HepG2 (cell line): ENCODE measurements around the gene SLC23A3. TPM values are rescaled to one million over a fixed set of nuclear protein-coding genes. Genes with fewer than 3 reads are reported as not detected.

ENCODE experiments used
- ARID5B ChIP-seq: IDR thresholded peaks from 2 replicates; pipeline ENCODE4 v1.4.0; 2020; ENCODE audit warnings: mild to moderate bottlenecking, missing genetic modification reagents
- HOXA9 ChIP-seq: sonication (generic); formaldehyde crosslinking; IDR thresholded peaks from 2 replicates; pipeline ENCODE4 v1.8.1; 2022; ENCODE audit warnings: missing genetic modification reagents, mild to moderate bottlenecking, moderate library complexity, borderline replicate concordance
- NAIF1 ChIP-seq: sonication (generic); formaldehyde crosslinking; IDR thresholded peaks from 2 replicates; pipeline ENCODE4 v1.5.0; 2020; ENCODE audit warnings: mild to moderate bottlenecking, missing genetic modification reagents, borderline replicate concordance
- SCMH1 ChIP-seq: sonication (generic); formaldehyde crosslinking; IDR thresholded peaks from 2 replicates; pipeline ENCODE4 v1.9.0; 2021; ENCODE audit warnings: missing genetic modification reagents, mild to moderate bottlenecking, borderline replicate concordance
- SNAI1 ChIP-seq: sonication (generic); formaldehyde crosslinking; IDR thresholded peaks from 2 replicates; pipeline ENCODE4 v1.5.0; 2020; ENCODE audit warnings: mild to moderate bottlenecking, missing genetic modification reagents, borderline replicate concordance
- TRIM24 ChIP-seq: sonication (generic); formaldehyde crosslinking; IDR thresholded peaks from 2 replicates; pipeline ENCODE4 v1.8.0; 2022; ENCODE audit warnings: mild to moderate bottlenecking, missing genetic modification reagents
- ZFAT ChIP-seq: sonication (generic); formaldehyde crosslinking; conservative IDR thresholded peaks from 2 replicates; pipeline ENCODE4 v1.8.1; 2023; ENCODE audit warnings: missing genetic modification reagents, inconsistent platforms
- ZNF800 ChIP-seq: sonication (generic); formaldehyde crosslinking; IDR thresholded peaks from 2 replicates; pipeline ENCODE4 v1.4.0; 2020; ENCODE audit warnings: missing genetic modification reagents
- ZNF883 ChIP-seq: sonication (generic); formaldehyde crosslinking; IDR thresholded peaks from 2 replicates; pipeline ENCODE4 v1.5.1; 2020; ENCODE audit warnings: mild to moderate bottlenecking, missing genetic modification reagents; ENCODE audit errors: not compliant biosample characterization
- polyA plus RNA-seq, 8 experiments: library from polyadenylated mRNA; depleted of rRNA in 3 of 8; stranded (reverse) in 7 of 8; unstranded in 1 of 8; fragments of >200 nt; fragmentation: Illumina TruSeq in 4 of 8; extraction: Trizol in 4 of 8; gene quantifications; 2 replicates each; pipeline versions ENCODE4 v1.2.1 to v1.2.3, GENCODE V29; 2011 to 2016; ENCODE audit warnings: low read depth in 4 of 8, missing spikeins in 1 of 8, mixed read lengths in 1 of 8; ENCODE audit not compliant: insufficient read depth in 1 of 8
- total RNA-seq, 5 experiments: library from RNA; depleted of rRNA; stranded (reverse); fragments of >200 nt; fragmentation: Illumina TruSeq; extraction: Trizol; gene quantifications; 2 replicates each; pipeline ENCODE4 v1.2.3, GENCODE V29; 2016; ENCODE audit warnings: low read depth in 1 of 5
- TF ChIP-seq, protein P1 (sequence below): sonication (generic); formaldehyde crosslinking; IDR thresholded peaks from 2 replicates; pipeline ENCODE4 v1.4.0; 2020; ENCODE audit warnings: mild to moderate bottlenecking, missing genetic modification reagents
- TF ChIP-seq, protein P2 (sequence below): sonication (generic); formaldehyde crosslinking; IDR thresholded peaks from 2 replicates; pipeline ENCODE4 v1.4.0; 2020; ENCODE audit warnings: mild to moderate bottlenecking, missing genetic modification reagents
- TF ChIP-seq, protein P3 (sequence below): sonication (generic); formaldehyde crosslinking; IDR thresholded peaks from 2 replicates; pipeline ENCODE4 v1.9.0; 2021; ENCODE audit warnings: missing genetic modification reagents, borderline replicate concordance
- TF ChIP-seq, protein P4 (sequence below): sonication (generic); formaldehyde crosslinking; IDR thresholded peaks from 2 replicates; pipeline ENCODE4 v1.5.0; 2020; ENCODE audit warnings: missing genetic modification reagents, mild to moderate bottlenecking, borderline replicate concordance

The SLC23A3 gene
- total and polyA plus RNA-seq, 2 of the 13 experiments (the other 11 are each of a cell fraction or from before 2014, with no cell fraction given), result 0.38 to 0.78 TPM

DNA sequence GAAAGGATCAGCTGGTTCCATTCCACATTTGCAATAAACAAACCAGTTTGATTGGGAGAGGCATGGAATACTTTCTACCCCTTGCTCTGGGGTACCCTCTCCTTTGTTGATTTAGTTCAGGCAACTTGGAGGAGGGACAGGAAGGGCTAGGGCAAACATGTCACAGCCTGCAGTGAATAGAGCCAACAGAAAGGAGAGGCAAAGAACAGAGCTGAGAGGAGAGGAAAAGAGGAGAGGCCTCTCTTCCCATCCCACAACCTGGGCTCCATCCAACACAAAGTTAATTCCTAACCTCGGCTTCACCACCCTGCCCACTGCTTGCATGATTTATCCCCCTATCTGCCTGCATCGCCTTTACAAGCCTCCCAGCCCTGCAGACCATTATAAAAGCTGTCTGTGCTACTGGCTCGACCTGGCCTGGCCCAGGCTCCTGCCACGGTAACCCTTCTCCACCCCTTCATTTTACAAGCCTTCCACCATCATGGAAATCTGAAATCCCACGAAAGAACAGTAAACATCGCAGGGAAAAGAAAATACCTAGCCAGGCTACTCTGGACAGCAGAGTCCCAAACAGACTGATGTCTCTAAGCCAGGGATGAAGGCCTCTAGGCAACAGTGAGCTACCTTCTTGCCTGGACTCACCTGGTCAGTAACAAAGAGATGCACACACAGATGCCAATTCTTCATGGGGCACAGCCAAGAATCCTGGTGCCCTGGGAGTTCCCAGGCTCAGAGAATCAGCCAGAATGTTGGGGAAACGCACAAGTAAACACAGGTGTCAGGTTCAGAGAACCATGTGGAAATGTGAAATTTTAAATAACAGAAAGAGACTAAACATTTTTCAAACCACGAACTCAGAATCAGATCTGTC, 52.8 kb downstream of the SLC23A3 start (continued):
- TF ChIP-seq ZNF800 (CRISPR knock-in tag) (no peak), ARID5B (peak; percentile 81), TRIM24 (CRISPR knock-in tag) (no peak), SNAI1 (no peak), SCMH1 (CRISPR knock-in tag) (no peak), HOXA9 (CRISPR knock-in tag) (no peak), ZNF883 (CRISPR knock-in tag) (no peak), ZFAT (no peak), NAIF1 (CRISPR knock-in tag) (no peak)
- TF ChIP-seq, protein P1, sequence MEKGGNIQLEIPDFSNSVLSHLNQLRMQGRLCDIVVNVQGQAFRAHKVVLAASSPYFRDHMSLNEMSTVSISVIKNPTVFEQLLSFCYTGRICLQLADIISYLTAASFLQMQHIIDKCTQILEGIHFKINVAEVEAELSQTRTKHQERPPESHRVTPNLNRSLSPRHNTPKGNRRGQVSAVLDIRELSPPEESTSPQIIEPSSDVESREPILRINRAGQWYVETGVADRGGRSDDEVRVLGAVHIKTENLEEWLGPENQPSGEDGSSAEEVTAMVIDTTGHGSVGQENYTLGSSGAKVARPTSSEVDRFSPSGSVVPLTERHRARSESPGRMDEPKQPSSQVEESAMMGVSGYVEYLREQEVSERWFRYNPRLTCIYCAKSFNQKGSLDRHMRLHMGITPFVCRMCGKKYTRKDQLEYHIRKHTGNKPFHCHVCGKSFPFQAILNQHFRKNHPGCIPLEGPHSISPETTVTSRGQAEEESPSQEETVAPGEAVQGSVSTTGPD, result no peak
- TF ChIP-seq, protein P2, sequence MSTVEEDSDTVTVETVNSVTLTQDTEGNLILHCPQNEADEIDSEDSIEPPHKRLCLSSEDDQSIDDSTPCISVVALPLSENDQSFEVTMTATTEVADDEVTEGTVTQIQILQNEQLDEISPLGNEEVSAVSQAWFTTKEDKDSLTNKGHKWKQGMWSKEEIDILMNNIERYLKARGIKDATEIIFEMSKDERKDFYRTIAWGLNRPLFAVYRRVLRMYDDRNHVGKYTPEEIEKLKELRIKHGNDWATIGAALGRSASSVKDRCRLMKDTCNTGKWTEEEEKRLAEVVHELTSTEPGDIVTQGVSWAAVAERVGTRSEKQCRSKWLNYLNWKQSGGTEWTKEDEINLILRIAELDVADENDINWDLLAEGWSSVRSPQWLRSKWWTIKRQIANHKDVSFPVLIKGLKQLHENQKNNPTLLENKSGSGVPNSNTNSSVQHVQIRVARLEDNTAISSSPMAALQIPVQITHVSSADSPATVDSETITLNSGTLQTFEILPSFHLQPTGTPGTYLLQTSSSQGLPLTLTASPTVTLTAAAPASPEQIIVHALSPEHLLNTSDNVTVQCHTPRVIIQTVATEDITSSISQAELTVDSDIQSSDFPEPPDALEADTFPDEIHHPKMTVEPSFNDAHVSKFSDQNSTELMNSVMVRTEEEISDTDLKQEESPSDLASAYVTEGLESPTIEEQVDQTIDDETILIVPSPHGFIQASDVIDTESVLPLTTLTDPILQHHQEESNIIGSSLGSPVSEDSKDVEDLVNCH, result no peak
- TF ChIP-seq, protein P3, sequence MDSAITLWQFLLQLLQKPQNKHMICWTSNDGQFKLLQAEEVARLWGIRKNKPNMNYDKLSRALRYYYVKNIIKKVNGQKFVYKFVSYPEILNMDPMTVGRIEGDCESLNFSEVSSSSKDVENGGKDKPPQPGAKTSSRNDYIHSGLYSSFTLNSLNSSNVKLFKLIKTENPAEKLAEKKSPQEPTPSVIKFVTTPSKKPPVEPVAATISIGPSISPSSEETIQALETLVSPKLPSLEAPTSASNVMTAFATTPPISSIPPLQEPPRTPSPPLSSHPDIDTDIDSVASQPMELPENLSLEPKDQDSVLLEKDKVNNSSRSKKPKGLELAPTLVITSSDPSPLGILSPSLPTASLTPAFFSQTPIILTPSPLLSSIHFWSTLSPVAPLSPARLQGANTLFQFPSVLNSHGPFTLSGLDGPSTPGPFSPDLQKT (CRISPR knock-in tag), result no peak
- TF ChIP-seq, protein P4, sequence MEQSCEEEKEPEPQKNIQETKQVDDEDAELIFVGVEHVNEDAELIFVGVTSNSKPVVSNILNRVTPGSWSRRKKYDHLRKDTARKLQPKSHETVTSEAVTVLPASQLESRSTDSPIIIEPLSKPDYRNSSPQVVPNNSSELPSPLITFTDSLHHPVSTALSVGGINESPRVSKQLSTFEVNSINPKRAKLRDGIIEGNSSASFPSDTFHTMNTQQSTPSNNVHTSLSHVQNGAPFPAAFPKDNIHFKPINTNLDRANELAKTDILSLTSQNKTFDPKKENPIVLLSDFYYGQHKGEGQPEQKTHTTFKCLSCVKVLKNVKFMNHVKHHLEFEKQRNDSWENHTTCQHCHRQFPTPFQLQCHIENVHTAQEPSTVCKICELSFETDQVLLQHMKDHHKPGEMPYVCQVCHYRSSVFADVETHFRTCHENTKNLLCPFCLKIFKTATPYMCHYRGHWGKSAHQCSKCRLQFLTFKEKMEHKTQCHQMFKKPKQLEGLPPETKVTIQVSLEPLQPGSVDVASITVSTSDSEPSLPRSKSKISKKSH (CRISPR knock-in tag), result no peak
